ENCODE data around the gene SHB. TPM values are rescaled to one million over a fixed set of nuclear protein-coding genes. Genes with fewer than 3 reads are reported as not detected.

SHB gene
- total RNA-seq, 1 experiment from 2014 or later, result 20.7 TPM

- no TSS peak for BruUV-seq (replicated peaks)
- POLR2A ChIA-PET (ENCODE audit: low non-redundant PET), result no interaction called here
Observed at GRCh38 chr9:38003230-38003629, 65.8 kb downstream of the SHB start.

GRCh38 chr9:38001430-38001829 is 67.6 kb downstream of the SHB start:
- no peaks in the 10 kb centered on the region for H3K27me3 ChIP-seq (replicated peaks; ENCODE audit: insufficient read depth, low read depth, low read length, poor library complexity)
- no peak for DNase-seq (ENCODE audit: low spot score)
- no peak for TF ChIP-seq CTCF (conservative IDR thresholded peaks at IDR 0.05; ENCODE audit: low read depth, low read length)
- TF ChIP-seq EZH2 (IDR thresholded peaks at IDR 0.05; ENCODE audit: borderline replicate concordance, low read depth, low read length, poor library complexity, severe bottlenecking), result no peak
- CTCF ChIA-PET, result no interaction called here
- no peaks in the 10 kb centered on the region for H3K9me3 ChIP-seq (ENCODE audit: low read depth, low read length, poor library complexity, severe bottlenecking)
- no peak overlapping the region for H3K4me3 ChIP-seq (ENCODE audit: low read depth, low read length, poor library complexity, severe bottlenecking)
- BruUV-seq (replicated peaks), result no TSS peak
- peaks cover 31% of the 10 kb centered on the region for H3K4me1 ChIP-seq (ENCODE audit: insufficient read depth, low read length, poor library complexity, severe bottlenecking)
- no peaks in the 10 kb centered on the region for H3K36me3 ChIP-seq (ENCODE audit: insufficient read depth, low read length, poor library complexity, severe bottlenecking)
- POLR2A ChIA-PET (ENCODE audit: low non-redundant PET), result no interaction called here
- no peak overlapping the region for H3K27ac ChIP-seq (ENCODE audit: low read depth, low read length, poor library complexity, severe bottlenecking)
- intact Hi-C loops (cut with micrococcal nuclease; ENCODE audit: unreplicated experiment), result no loop called here

More at GRCh38 chr9:38003230-38003629, 65.8 kb downstream of the SHB start:
- Histone ChIP-seq H3K27ac (ENCODE audit: low read depth, low read length, poor library complexity, severe bottlenecking) (no peak overlapping the region), H3K27me3 (replicated peaks; ENCODE audit: insufficient read depth, low read depth, low read length, poor library complexity) (no peaks in the 10 kb centered on the region), H3K36me3 (ENCODE audit: insufficient read depth, low read length, poor library complexity, severe bottlenecking) (no peaks in the 10 kb centered on the region), H3K4me3 (ENCODE audit: low read depth, low read length, poor library complexity, severe bottlenecking) (no peak overlapping the region), H3K9me3 (ENCODE audit: low read depth, low read length, poor library complexity, severe bottlenecking) (no peaks in the 10 kb centered on the region), H3K4me1 (ENCODE audit: insufficient read depth, low read length, poor library complexity, severe bottlenecking) (peaks cover 26% of the 10 kb centered on the region)
- TF ChIP-seq EZH2 (IDR thresholded peaks at IDR 0.05; ENCODE audit: borderline replicate concordance, low read depth, low read length, poor library complexity, severe bottlenecking) (no peak), CTCF (conservative IDR thresholded peaks at IDR 0.05; ENCODE audit: low read depth, low read length) (no peak)
- intact Hi-C loops (cut with micrococcal nuclease; ENCODE audit: unreplicated experiment), result no loop called here
- DNase-seq (ENCODE audit: low spot score), result no peak
- CTCF ChIA-PET, result no interaction called here

GRCh38 chr9:38000735-38001134 is 68.3 kb downstream of the SHB start:
- no TSS peak for BruUV-seq (replicated peaks)
- intact Hi-C loops (cut with micrococcal nuclease; ENCODE audit: unreplicated experiment), result no loop called here
- H3K27ac ChIP-seq (ENCODE audit: low read depth, low read length, poor library complexity, severe bottlenecking), result no peak overlapping the region
- ChIA-PET POLR2A (ENCODE audit: low non-redundant PET) (no interaction called here), CTCF (no interaction called here)
- no peaks in the 10 kb centered on the region for H3K36me3 ChIP-seq (ENCODE audit: insufficient read depth, low read length, poor library complexity, severe bottlenecking)
- peaks cover 38% of the 10 kb centered on the region for H3K4me1 ChIP-seq (ENCODE audit: insufficient read depth, low read length, poor library complexity, severe bottlenecking)
- no peak for DNase-seq (ENCODE audit: low spot score)
- H3K27me3 ChIP-seq (replicated peaks; ENCODE audit: insufficient read depth, low read depth, low read length, poor library complexity), result no peaks in the 10 kb centered on the region
- no peaks in the 10 kb centered on the region for H3K9me3 ChIP-seq (ENCODE audit: low read depth, low read length, poor library complexity, severe bottlenecking)
- TF ChIP-seq CTCF (conservative IDR thresholded peaks at IDR 0.05; ENCODE audit: low read depth, low read length) (no peak), EZH2 (IDR thresholded peaks at IDR 0.05; ENCODE audit: borderline replicate concordance, low read depth, low read length, poor library complexity, severe bottlenecking) (no peak)
- H3K4me3 ChIP-seq (ENCODE audit: low read depth, low read length, poor library complexity, severe bottlenecking), result no peak overlapping the region

Measured in A673 (cell line).